Measurements from ENCODE around the gene NFIB.

Gene NFIB

DNA sequence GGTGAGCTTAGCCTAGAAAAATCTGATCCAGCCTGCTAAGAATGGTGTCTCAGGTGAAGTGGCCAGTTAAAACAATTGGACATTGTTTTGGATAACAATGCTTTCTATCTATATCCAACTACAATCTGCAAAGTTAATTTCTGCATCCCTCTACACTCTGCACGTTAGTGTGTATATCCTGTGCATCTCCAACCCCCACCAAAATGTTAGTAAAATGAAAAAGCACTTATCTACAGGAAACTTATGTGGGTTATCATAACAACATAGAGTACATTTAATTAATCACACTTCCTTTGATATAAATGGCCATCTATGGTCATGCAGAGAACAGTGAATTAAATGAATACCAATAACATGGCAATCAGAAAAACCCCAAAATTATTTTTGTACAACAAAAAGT is 158.7 kb downstream of the NFIB start:
- no peak overlapping the region for H3K4me3 ChIP-seq (ENCODE audit: low read depth, low read length)
- TF ChIP-seq, protein P1, sequence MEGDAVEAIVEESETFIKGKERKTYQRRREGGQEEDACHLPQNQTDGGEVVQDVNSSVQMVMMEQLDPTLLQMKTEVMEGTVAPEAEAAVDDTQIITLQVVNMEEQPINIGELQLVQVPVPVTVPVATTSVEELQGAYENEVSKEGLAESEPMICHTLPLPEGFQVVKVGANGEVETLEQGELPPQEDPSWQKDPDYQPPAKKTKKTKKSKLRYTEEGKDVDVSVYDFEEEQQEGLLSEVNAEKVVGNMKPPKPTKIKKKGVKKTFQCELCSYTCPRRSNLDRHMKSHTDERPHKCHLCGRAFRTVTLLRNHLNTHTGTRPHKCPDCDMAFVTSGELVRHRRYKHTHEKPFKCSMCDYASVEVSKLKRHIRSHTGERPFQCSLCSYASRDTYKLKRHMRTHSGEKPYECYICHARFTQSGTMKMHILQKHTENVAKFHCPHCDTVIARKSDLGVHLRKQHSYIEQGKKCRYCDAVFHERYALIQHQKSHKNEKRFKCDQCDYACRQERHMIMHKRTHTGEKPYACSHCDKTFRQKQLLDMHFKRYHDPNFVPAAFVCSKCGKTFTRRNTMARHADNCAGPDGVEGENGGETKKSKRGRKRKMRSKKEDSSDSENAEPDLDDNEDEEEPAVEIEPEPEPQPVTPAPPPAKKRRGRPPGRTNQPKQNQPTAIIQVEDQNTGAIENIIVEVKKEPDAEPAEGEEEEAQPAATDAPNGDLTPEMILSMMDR (IDR thresholded peaks at IDR 0.05; ENCODE audit: low read depth, low read length) = no peak

DNA sequence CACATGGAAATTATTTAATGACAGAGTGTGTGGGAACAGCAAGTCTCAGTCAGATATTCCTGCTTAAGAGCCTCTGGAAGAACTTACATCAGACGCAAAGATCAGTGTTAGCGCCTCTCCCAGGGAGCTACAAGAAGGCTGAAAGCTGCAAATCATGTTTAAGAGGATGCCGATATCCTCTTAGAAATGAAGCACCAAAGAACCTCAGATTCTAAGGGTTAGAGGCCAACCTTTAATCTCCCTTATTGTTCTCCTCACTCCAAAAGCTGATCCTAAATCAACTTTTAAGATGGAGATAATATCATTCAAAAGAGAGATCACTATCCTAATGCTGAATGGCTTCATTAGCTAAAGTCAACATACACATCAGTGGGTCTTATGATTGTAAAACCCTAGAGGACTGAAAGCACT is 160.6 kb downstream of the NFIB start:
- H3K4me3 ChIP-seq (ENCODE audit: low read depth, low read length) = no peak overlapping the region
- TF ChIP-seq, protein P1 (IDR thresholded peaks at IDR 0.05; ENCODE audit: low read depth, low read length) = no peak

DNA sequence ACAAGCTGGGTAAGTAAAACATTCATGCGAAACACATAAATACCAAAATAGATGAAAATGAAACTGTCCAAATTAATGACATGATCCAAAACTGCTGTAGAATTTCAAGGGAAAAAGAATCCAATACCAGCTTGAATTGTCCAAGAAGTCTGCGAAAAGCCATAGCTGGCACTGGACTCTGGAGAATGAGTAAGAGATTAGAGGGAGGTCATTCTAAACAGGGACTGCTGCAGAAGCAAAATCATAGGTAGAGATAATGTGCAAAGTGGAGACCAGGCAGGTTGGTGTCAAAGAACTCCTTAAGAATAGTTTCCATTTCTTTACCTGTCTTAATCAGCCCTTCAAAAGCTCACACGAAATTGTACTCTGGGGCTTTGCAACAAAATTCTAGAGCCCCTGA is 162.5 kb downstream of the NFIB start:
- TF ChIP-seq, protein P1 (IDR thresholded peaks at IDR 0.05; ENCODE audit: low read depth, low read length) = no peak
- no peak overlapping the region for H3K4me3 ChIP-seq (ENCODE audit: low read depth, low read length)

DNA sequence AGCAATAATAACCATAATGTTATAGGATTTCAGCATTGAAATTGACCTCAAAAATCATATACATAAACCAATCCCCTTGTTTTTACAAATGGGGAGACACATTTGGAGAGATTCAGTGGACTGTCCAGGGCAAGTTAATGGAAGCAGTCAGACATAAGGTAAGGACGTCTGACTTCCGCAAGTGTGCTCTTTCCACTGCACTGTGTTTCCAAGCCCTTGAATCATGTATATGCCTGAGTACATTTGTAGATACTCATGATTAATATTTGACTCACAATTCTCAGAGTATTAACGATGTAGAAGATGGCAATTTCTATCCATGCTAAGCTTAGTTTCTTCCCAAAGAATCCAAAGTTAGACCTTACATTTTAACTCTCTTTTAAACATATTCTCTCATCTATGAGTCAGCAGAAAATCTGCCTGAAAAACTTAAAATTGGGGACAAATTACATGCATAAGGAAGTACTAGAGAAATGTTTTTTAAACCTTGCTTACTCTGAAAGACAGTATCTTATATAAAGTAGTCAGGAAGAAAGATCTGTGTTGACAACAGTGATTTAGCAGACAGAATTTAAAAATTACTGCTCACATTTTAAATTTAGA is 165.3 kb downstream of the NFIB start:
- TF ChIP-seq, protein P1 (IDR thresholded peaks at IDR 0.05; ENCODE audit: low read depth, low read length) = no peak
- H3K4me3 ChIP-seq (ENCODE audit: low read depth, low read length) = no peak overlapping the region

DNA sequence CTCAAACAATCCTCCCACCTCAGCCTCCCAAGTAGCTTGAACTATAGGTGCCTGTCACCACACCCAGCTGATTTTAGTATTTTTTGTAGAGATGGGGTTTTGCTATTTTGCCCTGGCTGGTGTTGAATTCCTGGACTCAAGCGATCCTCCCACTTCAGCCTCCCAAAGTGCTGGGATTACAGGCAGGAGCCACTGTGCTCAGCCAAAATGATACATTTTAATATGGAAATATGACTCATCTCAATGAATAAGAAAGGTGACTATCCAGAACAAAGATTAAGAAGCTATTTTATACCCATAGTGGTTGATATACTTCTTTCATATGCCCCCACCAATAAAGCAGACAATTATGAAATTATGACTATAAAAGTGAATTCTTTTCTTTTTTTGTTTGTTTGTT is 166.2 kb downstream of the NFIB start:
- TF ChIP-seq, protein P1 (IDR thresholded peaks at IDR 0.05; ENCODE audit: low read depth, low read length) = no peak
- no peak overlapping the region for H3K4me3 ChIP-seq (ENCODE audit: low read depth, low read length)

DNA sequence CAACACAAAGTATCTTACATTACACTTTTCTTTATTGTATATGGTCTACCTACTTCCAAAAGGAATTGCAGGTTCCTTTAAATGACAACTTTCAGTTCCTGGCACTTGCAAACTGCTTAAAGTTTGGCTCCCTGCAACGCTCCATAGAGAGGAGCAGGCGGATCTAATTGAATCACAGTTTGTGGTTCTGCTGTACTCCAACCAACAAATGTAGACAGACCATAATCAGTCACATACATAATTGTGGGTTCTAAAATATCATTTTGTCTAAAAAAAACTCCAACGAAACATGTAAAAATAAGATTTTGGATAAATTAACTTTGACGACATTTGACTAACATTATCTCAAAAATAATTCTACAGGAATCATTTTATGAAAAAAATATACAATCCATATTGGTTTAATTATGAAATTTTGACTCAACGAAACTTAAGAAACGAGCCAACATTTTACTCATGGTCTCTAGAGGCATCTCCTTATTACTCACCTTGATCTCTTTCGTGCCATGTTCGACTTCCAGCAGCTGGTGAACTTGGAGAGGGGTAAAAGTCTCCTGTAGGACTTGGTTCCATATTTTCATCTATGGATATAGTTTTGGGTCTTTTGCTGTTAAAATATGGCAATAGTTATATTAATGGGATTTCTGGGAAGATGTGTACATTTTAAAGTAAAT is 167.6 kb downstream of the NFIB start:
- no peak overlapping the region for H3K4me3 ChIP-seq (ENCODE audit: low read depth, low read length)
- TF ChIP-seq, protein P1 (IDR thresholded peaks at IDR 0.05; ENCODE audit: low read depth, low read length) = no peak

DNA sequence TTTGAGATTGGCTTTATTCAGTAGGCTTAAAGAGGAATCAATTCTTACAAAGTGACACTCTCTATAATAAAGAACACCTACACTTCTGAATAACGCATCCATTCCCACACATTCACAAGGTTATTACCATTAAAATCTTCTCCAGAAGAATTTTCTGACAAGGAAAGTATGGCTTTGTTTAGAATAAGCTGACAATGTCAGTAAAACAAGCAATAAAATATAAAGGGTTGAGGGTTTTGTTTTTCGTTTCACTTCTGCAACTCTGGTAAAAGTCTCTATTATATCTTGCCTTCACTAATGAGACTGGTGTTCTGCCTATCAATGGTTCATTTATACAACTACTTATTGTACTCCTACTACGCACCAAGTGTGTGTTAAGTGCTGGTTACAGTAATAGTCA is 169.7 kb downstream of the NFIB start:
- TF ChIP-seq, protein P1 (IDR thresholded peaks at IDR 0.05; ENCODE audit: low read depth, low read length) = no peak
- H3K4me3 ChIP-seq (ENCODE audit: low read depth, low read length) = no peak overlapping the region

All from WI38 (cell line).